Panc1 (cell line): Measurements from ENCODE around the gene CRK. TPM values are rescaled to one million over a fixed set of nuclear protein-coding genes. Genes with fewer than 3 reads are reported as not detected.

ENCODE experiments used
- ATAC-seq: fragments of 200-7000 bp; cut with Tn5 transposase; 2 replicates; pipeline ENCODE4 v1.9.1; 2020; ENCODE audit warnings: mild to moderate bottlenecking, moderate library complexity
- BruUV-seq: library from RNA; stranded (reverse); fragments of 400-500 nt; replicated peaks from 2 replicates; lab custom pipeline; 2021; lab: Mats Ljungman, UMichigan
- CTCF ChIA-PET: fragments of 300-600 bp; sonication (Branson Sonifier 250); formaldehyde crosslinking; loops from one replicate; lab custom pipeline; 2022; ENCODE audit warnings: antibody characterized with exemption; lab: Charles Lee
- POLR2A ChIA-PET: fragments of 300-600 bp; sonication (Branson Sonifier 250); formaldehyde crosslinking; loops from one replicate; lab custom pipeline; 2022; ENCODE audit warnings: antibody characterized with exemption; lab: Charles Lee
- DNase-seq: peaks from one replicate; pipeline ENCODE4 v3.0.0-alpha.2; 2010; ENCODE audit warnings: low read depth, low spot score
- H3K27ac ChIP-seq: 2 replicates; pipeline ENCODE4 v1.5.1; 2011; ENCODE audit warnings: mild to moderate bottlenecking, low read length, inconsistent platforms
- H3K27me3 ChIP-seq: fragments of 200-500 bp; sonication (Bioruptor generic); 2 replicates; pipeline ENCODE4 v1.6.0; 2014; ENCODE audit warnings: low read length, inconsistent platforms; ENCODE audit not compliant: control insufficient read depth, insufficient read depth
- H3K36me3 ChIP-seq: fragments of 200-500 bp; sonication (Bioruptor generic); 2 replicates; pipeline ENCODE4 v1.5.1; 2014; ENCODE audit warnings: inconsistent platforms, mild to moderate bottlenecking, low read length, moderate library complexity; ENCODE audit not compliant: control insufficient read depth, insufficient read depth
- H3K4me1 ChIP-seq: 2 replicates; pipeline ENCODE4 v1.5.1; 2011; ENCODE audit warnings: inconsistent platforms, mild to moderate bottlenecking, low read length, moderate library complexity; ENCODE audit not compliant: control insufficient read depth, insufficient read depth
- H3K4me3 ChIP-seq, 2 experiments: 2 replicates each; pipeline ENCODE4 v1.5.1; 2011 to 2012; ENCODE audit warnings: low read depth in 2 of 2, low read length in 2 of 2, mild to moderate bottlenecking in 2 of 2, inconsistent platforms in 1 of 2, moderate library complexity in 1 of 2
- H3K9me3 ChIP-seq: fragments of 200-500 bp; sonication (Bioruptor generic); 2 replicates; pipeline ENCODE4 v1.5.1; 2014; ENCODE audit warnings: low read depth, mild to moderate bottlenecking, inconsistent platforms, low read length, moderate library complexity; ENCODE audit not compliant: control insufficient read depth, insufficient read depth
- CTCF ChIP-seq: fragments of 450-650 bp; IDR thresholded peaks from 2 replicates; pipeline ENCODE4 v1.5.1; 2017; ENCODE audit warnings: mild to moderate bottlenecking
- POLR2AphosphoS5 ChIP-seq: IDR thresholded peaks from 2 replicates; pipeline ENCODE4 v1.6.1; 2012; ENCODE audit warnings: mild to moderate bottlenecking, low read depth, low read length, moderate library complexity
- REST ChIP-seq, 2 experiments: IDR thresholded peaks; 2 replicates each; pipeline ENCODE4 v1.6.1; 2011 to 2012; ENCODE audit warnings: low read depth in 2 of 2, control low read depth in 1 of 2, low read length in 1 of 2, mild to moderate bottlenecking in 1 of 2, moderate library complexity in 1 of 2; ENCODE audit not compliant: insufficient read depth in 1 of 2
- SIN3A ChIP-seq: IDR thresholded peaks from 2 replicates; pipeline ENCODE4 v1.6.1; 2012; ENCODE audit warnings: low read depth, mild to moderate bottlenecking, low read length, moderate library complexity, borderline replicate concordance; ENCODE audit not compliant: insufficient read depth
- TCF7L2 ChIP-seq: IDR thresholded peaks from 2 replicates; pipeline ENCODE4 v1.6.1; 2011; ENCODE audit warnings: mild to moderate bottlenecking, low read depth, low read length, inconsistent platforms
- in situ Hi-C: cut with HindIII; loops from 2 replicates; pipeline ENCODE4 v1.10.0; 2016; ENCODE audit warnings: low sequenced_read_pairs, low pct_unique_long_range_greater_than_20kb
- intact Hi-C: fragments of 100-400 bp; cut with micrococcal nuclease; formaldehyde crosslinking; loops from one replicate; pipeline ENCODE4 v1.10.0; 2022; ENCODE audit not compliant: unreplicated experiment
- total RNA-seq: library from RNA; stranded (reverse); gene quantifications from one replicate; pipeline ENCODE4 v1.2.1, GENCODE V29; 2021; ENCODE audit not compliant: unreplicated experiment

The CRK gene
- total RNA-seq, 1 experiment from 2014 or later, result 67.0 TPM

DNA sequence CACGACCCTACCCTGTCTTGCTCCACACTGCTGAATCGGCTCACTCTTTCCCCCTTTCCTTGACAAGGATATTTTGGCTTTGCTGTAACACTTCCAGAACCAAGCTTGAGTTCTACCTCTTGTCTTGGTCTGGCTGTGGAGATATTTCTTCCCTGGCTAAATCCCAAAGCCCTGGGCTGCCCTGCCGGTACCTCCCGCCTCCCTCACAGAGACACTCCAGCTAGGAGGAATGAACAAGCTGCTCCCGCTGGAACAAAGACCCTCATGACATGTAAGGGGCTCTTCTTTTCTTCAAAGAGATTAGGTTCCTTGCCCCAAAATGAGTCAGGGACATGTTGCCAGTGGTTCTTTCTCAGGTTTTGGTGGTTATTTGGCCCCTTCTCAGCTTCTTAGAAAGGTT, 49.6 kb upstream of the CRK start:
- Histone ChIP-seq H3K36me3 (no peaks in the 10 kb centered on the region), H3K4me3 (no peak overlapping the region), H3K27ac (no peak overlapping the region), H3K9me3 (no peaks in the 10 kb centered on the region), H3K27me3 (no peaks in the 10 kb centered on the region), H3K4me1 (no peaks in the 10 kb centered on the region)
- no TSS peak for BruUV-seq
- no peak for TF ChIP-seq POLR2AphosphoS5
- no peak for DNase-seq
- ChIA-PET CTCF (no interaction called here), POLR2A (no interaction called here)
- intact Hi-C loops, result no loop called here
- ATAC-seq, result no peak
- in situ Hi-C loops, result no loop called here

GRCh38 chr17:1504866-1505265, 48.8 kb upstream of the CRK start:
- in situ Hi-C loops, result no loop called here
- H3K27me3 ChIP-seq, result no peaks in the 10 kb centered on the region
- ChIA-PET CTCF (no interaction called here), POLR2A (no interaction called here)
- TF ChIP-seq POLR2AphosphoS5 (no peak), TCF7L2 (no peak), SIN3A (no peak), REST (IDR thresholded peaks at IDR 0.05; ENCODE audit: insufficient read depth in 1 of 2, low read depth in 2 of 2, low read length in 1 of 2) (no peak), CTCF (no peak)
- H3K36me3 ChIP-seq, result no peaks in the 10 kb centered on the region
- H3K4me1 ChIP-seq, result no peaks in the 10 kb centered on the region
- intact Hi-C loops, result no loop called here
- no peak overlapping the region for H3K27ac ChIP-seq
- BruUV-seq, result no TSS peak
- no peak for DNase-seq
- no peak for ATAC-seq
- no peak overlapping the region for H3K4me3 ChIP-seq
- H3K9me3 ChIP-seq, result no peaks in the 10 kb centered on the region

DNA sequence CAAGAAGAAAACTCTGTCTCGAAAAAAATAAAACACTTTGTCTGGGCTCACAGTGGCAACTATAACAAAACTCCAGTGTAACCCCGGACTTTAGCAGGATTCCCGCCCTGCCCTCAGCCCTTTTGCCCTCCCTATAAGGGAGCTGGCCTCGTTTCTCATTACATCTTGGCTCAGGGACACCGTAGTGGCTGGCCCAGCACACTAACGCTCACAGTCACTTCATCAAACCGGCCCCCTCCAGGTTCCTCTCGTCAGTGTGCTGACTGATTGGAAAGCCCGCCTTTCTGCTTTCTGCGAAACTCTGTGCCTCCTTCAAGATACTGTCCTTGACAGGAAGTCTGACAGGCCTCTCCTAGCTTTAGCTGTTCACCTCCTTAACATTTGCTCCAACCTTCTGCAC, 47.7 kb upstream of the CRK start:
- DNase-seq, result no peak
- no peaks in the 10 kb centered on the region for H3K4me1 ChIP-seq
- intact Hi-C loops, result no loop called here
- no peaks in the 10 kb centered on the region for H3K36me3 ChIP-seq
- in situ Hi-C loops, result no loop called here
- TF ChIP-seq TCF7L2 (no peak), CTCF (no peak), SIN3A (no peak), REST (IDR thresholded peaks at IDR 0.05; ENCODE audit: insufficient read depth in 1 of 2, low read depth in 2 of 2, low read length in 1 of 2) (no peak), POLR2AphosphoS5 (no peak)
- H3K27me3 ChIP-seq, result no peaks in the 10 kb centered on the region
- no TSS peak for BruUV-seq
- no peak overlapping the region for H3K27ac ChIP-seq
- ChIA-PET CTCF (no interaction called here), POLR2A (interaction anchor here (0.9 kb wide), 1 partner anchor 9 kb away, joined by 4 read pairs; no protein-coding TSS in a partner anchor)
- H3K9me3 ChIP-seq, result no peaks in the 10 kb centered on the region
- H3K4me3 ChIP-seq, result no peak overlapping the region
- ATAC-seq, result no peak
